GM19372 (cell line): Measurements from ENCODE around the gene C16orf95.

Source experiments
- ATAC-seq: cut with Tn5 transposase; IDR thresholded peaks from one replicate; pipeline ENCODE4 v1.9.1; 2021; ENCODE audit warnings: mild to moderate bottlenecking, low read depth, moderate library complexity; ENCODE audit not compliant: unreplicated experiment

Gene C16orf95

GRCh38 chr16:87319997-87320491, 2.9 kb upstream of the C16orf95 start:
- ATAC-seq = no peak

GRCh38 chr16:87319011-87319410, 1.8 kb upstream of the C16orf95 start:
- no peak for ATAC-seq

GRCh38 chr16:87317750-87318644, 805 bp upstream of the C16orf95 start:
- ATAC-seq = no peak

- no peak for ATAC-seq
These were observed 706 bp downstream of the C16orf95 start for GRCh38 chr16:87316450-87316922.

GRCh38 chr16:87314990-87315420, 2.2 kb downstream of the C16orf95 start:
- no peak for ATAC-seq

- no peak for ATAC-seq
These were observed 5.2 kb downstream of the C16orf95 start for GRCh38 chr16:87312008-87312407.

- no peak for ATAC-seq
These were observed 5.8 kb downstream of the C16orf95 start for GRCh38 chr16:87311387-87311786.

GRCh38 chr16:87310610-87311009, 6.6 kb downstream of the C16orf95 start:
- no peak for ATAC-seq

GRCh38 chr16:87309620-87310525, 7.3 kb downstream of the C16orf95 start:
- no peak for ATAC-seq

GRCh38 chr16:87308826-87309225, 8.4 kb downstream of the C16orf95 start:
- ATAC-seq = no peak

GRCh38 chr16:87306516-87306915, 10.7 kb downstream of the C16orf95 start:
- ATAC-seq = no peak

GRCh38 chr16:87305505-87306391, 11.4 kb downstream of the C16orf95 start:
- ATAC-seq = no peak

- ATAC-seq = no peak
These were observed 12.2 kb downstream of the C16orf95 start for GRCh38 chr16:87304951-87305350.

- ATAC-seq = no peak
These were observed 13.2 kb downstream of the C16orf95 start for GRCh38 chr16:87303962-87304521.

- no peak for ATAC-seq
These were observed 13.7 kb downstream of the C16orf95 start for GRCh38 chr16:87303431-87303930.

GRCh38 chr16:87298857-87299465, 18.2 kb downstream of the C16orf95 start:
- ATAC-seq = no peak

- no peak for ATAC-seq
These were observed 19.1 kb downstream of the C16orf95 start for GRCh38 chr16:87297918-87298631.

GRCh38 chr16:87297407-87297806, 19.8 kb downstream of the C16orf95 start:
- ATAC-seq = no peak
